ENCODE results near the gene GNA14.
"Not testable (repeated sequence)": the region's sequence is repeated elsewhere in the genome, so short reads cannot be mapped to it uniquely, and the experiment has no call there.

The GNA14 gene

DNA sequence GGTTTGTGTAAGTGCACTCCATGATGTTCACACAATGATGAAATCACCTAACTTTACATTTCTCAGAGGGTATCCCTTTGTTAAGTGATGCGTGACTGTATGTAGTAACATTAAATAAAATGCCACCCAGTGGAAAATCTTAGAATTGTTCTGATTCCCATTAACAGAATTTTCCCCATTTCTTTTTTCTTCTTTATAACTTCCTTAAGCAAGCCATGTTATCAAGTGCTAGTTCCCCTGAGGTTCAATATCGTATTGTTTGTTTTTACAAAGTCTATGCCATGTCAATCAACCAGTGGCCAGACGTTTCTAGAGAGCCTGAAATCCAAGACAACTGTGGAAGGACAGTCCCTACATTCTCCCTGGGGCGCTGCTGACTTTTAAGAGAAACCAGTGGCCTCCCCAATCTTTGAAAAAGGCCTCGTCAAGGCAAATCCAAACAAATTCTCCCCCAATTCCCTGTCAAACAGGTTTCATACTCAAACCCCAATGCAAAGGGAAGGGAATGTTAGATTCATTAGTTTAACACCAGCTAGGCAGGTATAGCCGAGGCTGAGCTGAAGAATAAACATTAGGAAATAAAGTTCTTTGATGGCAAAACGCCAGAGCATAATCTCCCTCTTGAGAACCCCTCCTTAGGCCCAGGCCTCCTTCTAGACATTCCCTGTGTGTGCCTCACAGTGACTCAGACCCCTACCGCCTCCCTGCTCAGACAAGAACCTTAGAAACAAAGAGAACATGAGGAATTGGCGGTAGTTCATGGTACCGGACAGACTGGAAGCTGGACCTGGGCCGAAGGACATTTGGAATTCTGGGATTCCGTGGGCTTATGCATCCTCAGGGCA lies 198.7 kb downstream of the GNA14 start:
- DNase-seq (ENCODE audit: low read depth) = peak; percentile 56

DNA sequence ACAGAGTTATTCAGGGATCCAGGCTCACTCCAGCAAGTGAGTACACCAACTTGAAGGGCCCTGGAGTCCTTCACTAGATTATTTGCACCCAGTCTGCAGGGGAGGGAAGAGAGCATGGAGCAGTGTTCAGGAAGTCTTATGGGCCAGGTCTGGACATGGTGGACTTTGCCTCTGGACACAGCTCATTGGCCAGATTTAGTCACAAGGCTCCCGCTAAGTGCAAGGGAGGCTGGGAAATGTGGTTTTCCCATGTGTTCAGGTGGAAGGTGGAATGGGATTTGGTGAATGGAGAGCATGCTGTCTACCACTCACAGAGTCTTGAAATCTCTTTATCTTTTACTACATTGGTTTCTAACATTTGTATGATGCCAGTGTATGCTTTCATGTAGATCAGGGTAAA lies 200.5 kb downstream of the GNA14 start:
- no peak for DNase-seq (ENCODE audit: low read depth)

DNA sequence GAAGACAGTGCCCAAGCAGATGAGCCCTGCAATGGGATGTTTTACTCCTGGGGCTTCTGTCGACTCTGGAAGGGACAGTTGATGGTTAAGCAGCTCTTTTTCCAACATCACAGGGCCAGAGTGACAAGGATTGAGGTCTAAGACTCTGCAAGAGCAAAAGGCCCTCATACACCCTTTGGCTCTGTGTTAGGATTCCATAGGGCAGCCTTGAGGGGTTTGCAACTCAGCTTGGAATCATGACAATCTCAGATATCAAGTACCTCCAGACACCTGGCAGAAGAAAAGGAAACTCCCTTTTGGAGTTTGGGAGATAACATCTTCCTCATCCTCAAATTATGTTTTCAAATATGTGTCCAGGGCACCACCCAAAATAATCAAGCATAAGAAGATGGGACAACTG lies 205.7 kb downstream of the GNA14 start:
- DNase-seq (ENCODE audit: low read depth) = no peak

DNA sequence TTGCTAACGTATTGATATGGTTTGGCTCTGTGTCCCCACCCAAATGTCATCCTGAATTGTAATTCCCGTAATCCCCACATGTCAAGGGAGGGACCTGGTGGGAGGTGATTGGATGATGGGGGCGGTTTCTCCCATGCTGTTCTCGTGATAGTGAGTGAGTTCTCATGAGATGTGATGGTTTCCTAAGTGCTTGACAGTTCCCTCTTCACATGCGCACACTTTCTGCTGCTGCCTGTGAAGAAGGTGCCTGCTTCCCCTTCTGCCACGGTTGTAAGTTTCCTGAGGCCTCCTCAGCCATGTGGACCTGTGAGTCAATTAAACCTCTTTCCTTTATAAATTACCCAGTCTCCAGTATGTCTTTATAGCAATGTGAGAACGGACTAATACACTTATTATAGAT lies 207.0 kb downstream of the GNA14 start:
- not testable (repeated sequence) for DNase-seq (ENCODE audit: low read depth)

DNA sequence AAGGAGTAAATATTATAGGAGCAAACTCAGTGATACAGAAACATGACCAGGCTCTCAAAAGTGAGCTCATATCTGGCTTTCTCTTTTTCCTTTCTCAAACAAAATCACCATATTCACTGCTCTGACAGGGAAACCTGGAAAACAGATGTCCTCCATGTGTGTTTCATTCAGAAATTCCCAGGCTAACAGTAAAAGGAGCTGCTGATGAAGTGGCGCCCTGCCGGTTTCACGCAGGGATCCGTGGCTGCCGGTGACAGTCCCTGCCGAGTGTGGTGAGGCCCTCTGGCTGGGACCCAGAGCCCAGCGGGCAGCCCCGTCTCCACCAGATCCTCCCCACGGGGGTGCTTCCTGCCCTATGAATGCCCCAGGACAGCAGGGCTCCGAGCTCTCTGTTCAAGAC lies 208.1 kb downstream of the GNA14 start:
- DNase-seq (ENCODE audit: low read depth) = peak; percentile 66

DNA sequence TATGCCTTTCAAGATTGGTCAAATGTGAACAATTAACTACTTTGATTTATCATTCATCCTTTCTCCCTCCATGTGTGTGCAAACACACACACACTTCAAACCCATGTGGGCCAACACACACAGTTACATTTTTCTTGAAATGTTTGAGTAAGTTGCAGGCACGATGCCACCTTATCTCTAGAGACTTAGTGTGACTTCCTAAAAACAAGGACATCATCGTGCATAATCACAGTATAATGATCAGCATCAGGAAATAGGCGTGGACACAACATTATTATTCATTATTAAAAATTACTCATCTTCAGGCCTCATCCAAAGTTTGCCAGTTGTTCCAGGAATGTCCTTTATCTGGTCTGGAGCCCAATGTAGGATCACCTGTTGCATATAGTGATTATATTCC lies 209.5 kb downstream of the GNA14 start:
- no peak for DNase-seq (ENCODE audit: low read depth)

DNA sequence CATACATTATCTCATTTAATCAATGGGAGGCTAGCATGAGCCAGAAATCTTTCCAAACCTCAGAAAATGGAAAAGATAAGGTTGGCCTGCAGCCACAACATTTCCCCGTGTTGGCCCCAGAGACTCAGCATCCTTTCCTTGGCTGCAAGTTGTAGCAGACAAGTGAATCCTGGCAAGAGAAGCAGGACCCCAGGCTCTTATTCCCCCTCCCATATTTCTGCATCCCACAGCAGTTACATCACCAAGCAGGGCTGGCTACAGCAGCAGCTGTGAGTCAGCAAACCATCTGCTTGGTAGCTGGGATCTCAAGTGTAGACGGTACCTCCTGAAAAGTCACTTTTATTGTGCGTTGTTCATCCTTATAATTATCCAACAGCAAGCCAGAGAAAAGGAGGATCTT lies 212.4 kb downstream of the GNA14 start:
- DNase-seq (ENCODE audit: low read depth) = peak; percentile 21

DNA sequence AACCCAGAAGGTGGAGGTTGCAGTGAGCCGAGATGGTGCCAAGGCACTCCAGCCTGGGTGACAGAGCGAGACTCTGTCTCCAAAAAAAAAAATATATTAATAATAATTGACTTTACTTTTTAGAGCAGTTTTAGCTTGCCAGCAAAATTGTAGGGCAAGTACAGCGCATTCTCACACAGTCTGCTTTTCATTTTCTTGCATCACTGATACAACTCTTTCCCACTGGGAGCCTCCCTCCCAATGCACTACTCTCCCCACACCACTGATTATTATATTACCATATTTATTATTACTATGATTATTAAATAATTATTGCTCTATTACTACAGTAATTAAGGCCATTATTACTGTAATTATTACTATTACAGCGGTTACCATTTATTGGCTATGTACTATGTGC lies 212.8 kb downstream of the GNA14 start:
- no peak for DNase-seq (ENCODE audit: low read depth)

DNA sequence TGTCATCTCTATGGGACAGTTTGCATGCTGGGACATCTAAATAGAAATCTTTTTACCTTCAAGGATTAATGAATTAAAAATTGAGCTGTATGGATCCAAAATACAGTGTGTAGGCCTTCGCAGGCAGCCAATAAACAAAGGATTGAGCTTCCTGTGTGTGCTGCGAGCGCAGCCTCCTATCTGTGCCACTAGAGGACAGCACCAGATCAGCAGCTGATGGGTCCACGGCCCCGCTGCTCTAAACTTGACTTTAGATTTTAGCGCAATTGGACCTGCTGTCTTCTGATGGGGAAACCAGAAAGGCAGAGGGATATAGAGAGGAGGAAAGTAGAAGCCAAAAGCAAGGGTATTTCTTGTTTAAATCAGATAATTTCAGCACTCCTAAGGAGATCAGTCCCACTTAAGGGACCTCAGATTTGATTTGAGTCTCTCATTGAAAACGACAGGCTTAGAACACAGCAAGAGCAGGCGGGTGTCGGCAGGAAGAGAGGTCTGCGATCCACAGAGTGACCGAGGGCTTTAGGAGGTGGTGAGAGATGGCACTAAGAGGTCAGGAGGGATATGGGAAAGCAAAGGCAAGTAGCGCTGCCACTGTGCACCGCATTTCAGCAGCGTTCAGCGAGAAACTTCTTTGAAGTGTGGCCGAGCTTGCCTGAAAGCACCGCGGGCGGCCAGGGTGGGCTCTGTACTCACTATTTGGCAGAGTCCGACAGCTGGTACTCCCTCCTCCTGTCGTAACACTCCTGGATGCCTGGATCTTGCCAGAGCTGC lies 214.3 kb downstream of the GNA14 start:
- DNase-seq (ENCODE audit: low read depth) = peak; percentile 70

DNA sequence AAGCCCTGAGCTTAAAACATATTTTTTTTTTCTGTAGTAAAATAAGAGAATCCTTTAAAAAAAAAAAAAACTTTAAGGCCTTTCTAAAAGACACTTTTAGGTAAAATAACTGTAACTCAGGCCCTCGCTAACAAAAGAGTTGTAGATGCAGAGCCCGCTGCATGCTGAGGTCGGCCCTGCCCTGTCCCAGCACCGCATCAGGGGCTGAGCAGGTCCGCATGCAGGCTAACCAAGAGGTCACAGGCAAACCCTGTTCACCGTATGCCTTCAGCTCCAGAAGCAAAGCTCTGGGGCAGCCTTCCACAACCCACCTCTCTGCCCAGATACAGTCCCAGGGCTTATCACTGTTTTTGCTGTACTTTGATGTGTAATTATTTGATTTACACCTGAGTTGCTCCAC lies 216.1 kb downstream of the GNA14 start:
- DNase-seq (ENCODE audit: low read depth) = no peak

DNA sequence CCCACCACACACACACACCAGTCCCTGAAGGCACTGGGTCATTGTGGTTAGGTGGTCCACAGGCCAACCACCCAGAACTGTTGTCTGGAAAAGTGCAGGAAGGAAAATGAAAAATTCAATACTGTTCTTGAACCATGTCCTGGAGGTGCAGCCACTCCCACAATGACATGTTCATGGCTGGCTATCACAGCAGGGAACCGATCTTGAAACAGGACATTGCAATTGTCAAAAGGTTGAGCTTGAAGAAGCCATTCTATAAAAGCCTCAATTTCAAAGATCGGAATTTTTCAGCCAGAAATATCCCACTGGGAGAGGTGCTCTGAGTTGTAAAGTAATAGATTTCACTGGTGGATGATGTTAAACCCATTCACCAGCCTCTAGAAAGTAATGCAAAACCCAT lies 218.2 kb downstream of the GNA14 start:
- no peak for DNase-seq (ENCODE audit: low read depth)

DNA sequence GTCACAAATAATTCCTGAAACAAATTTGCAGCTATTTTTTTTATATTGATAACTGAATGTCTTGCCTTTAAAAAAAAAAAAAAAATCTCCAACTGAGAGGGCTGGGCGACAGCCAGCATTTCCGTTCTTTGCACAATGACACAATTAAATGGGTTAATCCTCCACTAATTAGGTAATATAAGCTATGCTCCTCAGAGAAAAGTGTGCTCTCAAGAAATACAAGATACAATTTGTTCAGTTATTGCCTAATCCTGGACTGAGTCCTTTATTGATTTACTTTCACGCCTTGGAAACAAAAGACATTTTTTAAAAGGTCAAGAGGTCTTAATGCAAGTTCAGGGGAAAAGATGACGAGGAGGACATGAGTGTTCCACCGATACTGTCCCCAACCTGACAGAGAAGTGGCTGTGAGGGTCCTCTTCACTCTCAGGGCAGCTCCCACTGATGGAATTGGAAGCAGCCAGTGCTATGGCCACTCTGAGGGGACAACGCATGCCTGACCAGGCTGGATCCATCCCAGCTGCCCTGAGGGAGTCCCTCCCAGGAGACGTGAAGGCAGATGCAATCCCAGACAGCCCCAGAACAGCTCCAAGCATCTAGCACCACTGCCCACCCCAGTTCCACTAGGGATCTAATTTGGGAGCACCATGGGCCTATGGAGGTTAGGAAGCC lies 220.7 kb downstream of the GNA14 start:
- DNase-seq (ENCODE audit: low read depth) = no peak

DNA sequence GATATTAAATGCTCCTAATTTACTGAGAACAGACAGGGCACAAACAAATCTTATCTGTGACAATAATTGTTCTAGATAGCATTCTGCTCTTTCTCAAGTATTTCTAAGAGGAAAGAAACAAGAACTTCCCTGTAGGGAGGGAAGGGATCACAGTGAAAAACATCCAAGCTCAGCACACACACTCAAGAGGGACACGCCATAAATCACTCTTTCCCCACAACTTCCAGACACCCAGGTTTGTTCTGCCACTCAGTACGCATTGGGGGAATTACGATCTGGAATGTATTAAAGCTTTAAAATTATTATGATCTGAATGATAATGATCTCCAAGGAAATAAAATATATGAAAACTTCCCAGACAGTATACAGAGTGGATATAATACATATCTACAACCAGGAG lies 221.4 kb downstream of the GNA14 start:
- DNase-seq (ENCODE audit: low read depth) = no peak

DNA sequence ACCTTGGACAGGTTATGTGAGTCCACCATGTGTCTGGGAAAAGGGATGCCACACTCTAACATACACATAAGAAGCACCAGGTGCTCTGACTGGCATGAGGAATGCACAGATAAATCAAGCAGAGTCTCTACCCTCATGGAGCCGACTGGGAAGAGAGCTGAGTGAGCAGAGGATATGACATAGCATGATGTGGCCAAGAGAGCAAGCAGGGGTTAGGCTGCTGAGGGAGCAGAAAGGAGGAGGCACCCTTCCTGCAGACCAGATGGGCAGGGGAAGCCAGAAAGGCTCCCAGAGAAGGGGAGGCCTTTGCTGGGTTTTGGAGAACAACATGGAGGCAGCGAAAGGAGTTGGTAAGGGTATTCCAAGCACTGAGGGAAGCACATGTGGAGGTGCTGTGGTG lies 223.1 kb downstream of the GNA14 start:
- no peak for DNase-seq (ENCODE audit: low read depth)

DNA sequence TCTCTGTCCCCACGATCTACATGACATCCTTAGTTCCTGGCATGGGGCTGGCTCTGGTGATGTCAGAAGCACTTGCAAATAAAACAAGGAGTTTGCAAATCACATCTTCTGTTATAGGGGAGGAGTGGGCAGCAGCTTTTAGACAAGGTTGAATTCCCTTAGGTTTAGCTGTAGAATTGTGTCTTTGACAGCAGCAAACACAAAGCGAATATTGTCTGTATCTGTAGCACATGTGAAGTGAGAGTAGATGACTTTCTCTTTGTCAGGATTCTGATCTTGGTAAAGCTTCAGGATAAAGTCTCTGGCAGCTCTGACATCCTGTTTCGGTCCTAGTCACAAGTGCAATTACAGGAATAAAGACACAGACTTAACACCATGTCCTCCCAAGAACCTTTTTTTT lies 224.3 kb downstream of the GNA14 start:
- no peak for DNase-seq (ENCODE audit: low read depth)

DNA sequence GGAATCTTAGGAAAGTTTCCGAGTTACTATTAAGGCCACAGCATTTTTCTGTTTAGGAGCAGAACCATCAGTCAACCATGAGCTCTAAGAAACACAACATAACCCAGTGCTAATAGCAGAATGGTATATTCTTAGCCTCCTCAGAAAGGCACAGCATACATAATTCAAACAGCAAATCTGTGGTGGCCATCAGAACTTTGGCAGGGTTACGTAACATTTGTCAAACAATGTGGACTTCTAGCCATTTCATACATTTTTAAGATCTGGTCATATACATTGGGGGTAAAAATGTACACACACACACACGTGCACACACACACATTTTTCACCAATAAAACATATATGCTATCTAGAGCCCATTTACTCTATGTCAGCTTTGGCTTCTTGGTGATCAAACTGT lies 225.2 kb downstream of the GNA14 start:
- no peak for DNase-seq (ENCODE audit: low read depth)

DNA sequence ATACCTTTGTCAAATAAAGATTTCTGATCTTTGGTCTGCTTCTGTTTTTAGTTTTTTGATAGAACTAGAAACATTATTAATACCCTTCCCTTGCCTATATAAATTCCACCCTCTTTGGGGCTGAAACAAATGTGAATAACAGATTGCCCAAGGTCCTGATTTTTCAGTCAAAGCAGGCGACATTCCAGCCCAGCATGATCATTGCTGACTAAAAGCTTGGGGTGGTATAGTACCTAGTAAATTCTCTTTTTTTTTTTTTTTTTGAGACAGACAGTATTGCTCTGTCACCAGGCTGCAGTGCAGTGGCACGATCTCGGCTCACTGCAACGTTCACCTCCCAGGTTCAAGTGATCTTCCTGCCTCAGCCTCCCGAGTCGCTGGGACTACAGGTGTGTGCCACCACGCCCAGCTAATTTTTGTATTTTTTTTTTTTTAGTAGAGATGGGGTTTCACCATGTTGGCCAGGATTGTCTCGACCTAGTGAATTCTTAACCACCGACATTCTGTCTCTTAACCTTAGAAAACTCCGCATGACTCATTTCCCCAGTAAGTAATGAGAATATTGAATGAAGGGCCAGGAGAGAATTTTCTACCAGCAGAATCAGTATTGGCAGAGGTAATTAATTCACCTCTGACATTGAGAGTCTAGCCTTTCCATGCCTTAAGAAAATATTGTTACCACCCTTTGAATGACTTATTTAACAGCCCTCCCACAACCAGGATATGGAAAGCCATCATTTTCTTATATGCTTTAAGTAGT lies 226.4 kb downstream of the GNA14 start:
- no peak for DNase-seq (ENCODE audit: low read depth)

DNA sequence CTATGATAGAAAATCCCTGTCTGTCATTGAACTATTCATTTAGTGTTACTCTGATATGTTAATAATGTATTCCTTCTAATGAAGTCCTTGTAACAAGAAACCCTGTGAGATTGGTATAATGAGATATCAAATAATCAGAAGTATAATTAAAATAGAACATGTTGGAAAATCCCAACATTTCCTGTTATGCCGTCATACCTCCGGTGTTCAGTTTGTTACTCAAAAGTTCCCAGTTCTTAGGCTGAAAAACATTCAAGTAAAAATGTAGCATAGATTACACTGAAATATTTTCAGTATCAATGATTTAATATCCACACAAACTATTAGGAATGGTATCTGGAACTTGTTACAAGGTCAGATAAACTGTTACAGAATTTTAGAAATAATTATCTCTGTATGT lies 227.5 kb downstream of the GNA14 start:
- DNase-seq (ENCODE audit: low read depth) = no peak

DNA sequence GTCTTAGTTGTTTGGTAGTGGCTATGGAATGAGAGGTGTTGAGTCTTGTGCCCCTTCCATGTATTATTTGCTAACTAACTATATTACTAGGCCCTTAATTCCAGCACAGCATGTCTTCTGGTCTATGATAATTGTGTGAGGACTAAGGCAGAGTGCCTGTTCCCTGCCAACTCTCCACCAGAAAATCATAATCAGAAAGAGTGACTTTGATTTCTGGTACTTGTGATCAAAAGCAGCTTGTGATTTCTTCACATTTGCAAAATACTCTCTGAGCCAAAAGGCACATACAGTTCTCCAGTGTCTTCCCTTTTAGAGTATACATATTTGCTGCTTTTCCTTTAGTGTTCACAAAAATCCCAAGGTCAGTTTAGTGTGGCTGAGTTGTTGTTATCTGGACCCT lies 229.9 kb downstream of the GNA14 start:
- no peak for DNase-seq (ENCODE audit: low read depth)

DNA sequence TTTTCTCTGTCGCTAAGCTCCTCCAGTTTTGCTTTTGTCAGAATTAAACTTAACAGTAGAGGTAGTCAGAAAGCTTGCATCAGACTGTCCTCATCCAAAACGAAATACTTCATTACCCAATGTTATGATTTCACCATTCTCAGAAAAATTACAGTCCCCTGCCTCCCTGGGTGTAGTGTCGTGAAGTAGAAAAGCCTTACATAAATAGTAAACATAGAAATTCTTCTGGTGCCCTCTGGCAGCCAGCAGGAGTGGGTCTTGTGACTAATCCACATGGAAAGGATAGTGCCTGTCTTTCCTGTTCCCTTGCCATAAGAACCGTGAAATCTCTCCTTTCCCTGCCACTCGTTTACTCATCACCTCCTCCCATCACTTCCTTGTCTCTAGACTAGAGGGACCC lies 230.6 kb downstream of the GNA14 start:
- DNase-seq (ENCODE audit: low read depth) = peak; percentile 82

DNA sequence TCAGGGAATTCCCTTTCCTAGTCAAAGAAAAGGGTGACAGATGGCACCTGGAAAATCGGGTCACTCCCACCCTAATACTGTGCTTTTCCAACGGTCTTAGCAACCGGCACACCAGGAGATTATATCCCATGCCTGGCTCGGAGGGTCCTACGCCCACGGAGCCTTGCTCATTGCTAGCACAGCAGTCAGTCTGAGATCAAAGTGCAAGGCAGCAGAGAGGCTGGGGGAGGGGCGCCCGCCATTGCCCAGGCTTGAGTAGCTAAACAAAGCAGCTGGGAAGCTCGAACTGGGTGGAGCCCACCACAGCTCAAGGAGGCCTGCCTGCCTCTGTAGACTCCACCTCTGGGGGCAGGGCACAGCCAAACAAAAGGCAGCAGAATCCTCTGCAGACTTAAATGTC lies 239.6 kb downstream of the GNA14 start:
- DNase-seq (ENCODE audit: low read depth) = not testable (repeated sequence)

DNA sequence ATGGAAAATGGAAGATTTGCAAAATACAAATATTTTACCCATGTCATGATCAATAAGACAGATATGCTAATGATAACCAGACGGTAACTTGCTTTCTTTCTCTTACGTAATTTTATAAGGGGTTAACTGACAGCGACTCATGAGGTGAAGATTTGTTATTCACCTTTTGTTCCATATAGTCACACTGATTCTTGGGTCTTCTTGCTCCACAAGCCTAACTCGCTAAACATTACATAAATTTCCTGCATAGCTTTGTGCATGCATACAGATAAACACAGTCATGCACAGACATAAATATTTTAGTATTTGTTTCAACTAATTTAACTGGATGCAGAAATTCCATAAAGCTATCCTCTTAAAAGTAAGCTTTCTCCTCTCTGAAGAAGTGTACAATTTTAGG lies 244.9 kb downstream of the GNA14 start:
- peak; percentile 4 for DNase-seq (ENCODE audit: low read depth)
